ENCODE data around the gene COMMD4. TPM values are rescaled to one million over a fixed set of nuclear protein-coding genes. Genes with fewer than 3 reads are reported as not detected.
"Not testable (repeated sequence)": the region's sequence is repeated elsewhere in the genome, so short reads cannot be mapped to it uniquely, and the experiment has no call there.

Gene COMMD4
- polyA plus RNA-seq, 3 donors = 41.1 to 63.1 (median 41.3) TPM

DNA sequence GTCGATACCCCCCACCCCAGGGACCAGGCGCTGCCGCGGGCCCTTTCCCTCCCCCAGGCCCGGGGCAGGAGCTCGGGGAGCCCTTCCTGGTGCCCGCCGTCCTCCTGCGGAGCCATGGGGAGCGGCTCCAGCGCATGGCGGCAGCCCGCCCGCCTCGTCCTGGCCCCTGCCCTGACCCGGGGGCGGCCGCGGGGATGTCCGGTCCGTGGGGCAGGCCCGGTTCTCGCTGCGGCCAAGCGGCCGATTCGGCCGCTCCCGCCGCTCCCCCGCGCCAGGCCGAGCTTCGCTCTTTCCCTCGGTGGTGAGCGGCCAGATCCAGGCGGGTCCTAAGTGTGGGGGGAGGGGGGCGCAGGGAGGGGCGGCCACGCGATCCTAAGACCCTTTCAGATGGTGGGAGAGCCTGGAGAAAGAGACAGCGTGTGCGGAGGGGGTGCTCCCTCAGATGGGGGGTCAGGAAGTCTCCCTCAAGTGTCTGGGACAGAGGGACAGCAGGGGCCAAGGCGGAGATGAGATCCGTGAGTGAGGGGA, 12.2 kb downstream of the COMMD4 start:
- peaks cover 20% of the 10 kb centered on the region in 2 donors for H3K9me3 ChIP-seq (replicated peaks in 1 of 2; ENCODE audit: control insufficient read depth in 1 of 2, insufficient read depth in 1 of 2, low read length in 2 of 2)
- peaks cover 15 to 39% (median 24%) of the 10 kb centered on the region in 7 donors for H3K9me3 Mint-ChIP-seq
- DNase-seq = no peak

DNA sequence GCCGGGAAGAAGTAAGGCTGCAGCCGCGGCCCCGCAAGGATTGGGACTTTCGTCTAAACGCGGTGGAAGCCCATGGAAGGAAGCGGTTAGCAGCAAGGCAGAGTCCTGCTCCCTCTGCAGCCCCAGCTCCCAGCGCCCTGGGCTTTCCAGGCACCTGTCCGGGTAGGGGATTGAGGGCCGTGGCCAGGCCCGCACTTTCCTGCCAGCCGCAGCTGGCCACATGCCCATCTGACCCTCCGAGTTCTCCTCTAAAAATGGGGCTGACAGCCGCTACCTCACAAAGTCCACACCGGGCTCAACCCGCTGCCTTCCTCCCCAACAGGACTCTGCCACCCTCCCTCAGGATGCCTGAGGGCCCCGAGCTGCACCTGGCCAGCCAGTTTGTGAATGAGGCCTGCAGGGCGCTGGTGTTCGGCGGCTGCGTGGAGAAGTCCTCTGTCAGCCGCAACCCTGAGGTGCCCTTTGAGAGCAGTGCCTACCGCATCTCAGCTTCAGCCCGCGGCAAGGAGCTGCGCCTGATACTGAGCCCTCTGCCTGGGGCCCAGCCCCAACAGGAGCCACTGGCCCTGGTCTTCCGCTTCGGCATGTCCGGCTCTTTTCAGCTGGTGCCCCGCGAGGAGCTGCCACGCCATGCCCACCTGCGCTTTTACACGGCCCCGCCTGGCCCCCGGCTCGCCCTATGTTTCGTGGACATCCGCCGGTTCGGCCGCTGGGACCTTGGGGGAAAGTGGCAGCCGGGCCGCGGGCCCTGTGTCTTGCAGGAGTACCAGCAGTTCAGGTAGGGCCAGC, 12.9 kb downstream of the COMMD4 start:
- Mint-ChIP-seq H3K27ac (peak overlapping the region in 1 of 7 donors; percentile 59), H3K9me3 (peaks cover 15 to 39% (median 24%) of the 10 kb centered on the region in 7 donors), H3K27me3 (ENCODE audit: low read depth in 3 of 3) (peaks cover 44 to 69% (median 60%) of the 10 kb centered on the region in 3 donors), H3K4me1 (peaks cover 49% of the 10 kb centered on the region), H3K36me3 (peaks cover 9 to 13% of the 10 kb centered on the region in 2 donors), H3K4me3 (peak overlapping the region; percentile 69 to 86)
- H3K27me3 ChIP-seq (ENCODE audit: control insufficient read depth in 2 of 2, insufficient read depth in 2 of 2, low read length in 2 of 2) = peaks cover 21 to 54% of the 10 kb centered on the region in 2 donors
- H2AFZ ChIP-seq (ENCODE audit: insufficient read depth, low read depth, low read length, poor library complexity, severe bottlenecking) = peak overlapping the region; percentile 78
- H3K9ac ChIP-seq (ENCODE audit: insufficient read depth, low read length, poor library complexity, severe bottlenecking) = peak overlapping the region; percentile 56
- intact Hi-C loops (cut with micrococcal nuclease) = no loop called here
- H4K20me1 ChIP-seq (ENCODE audit: insufficient read depth, low read length) = peaks cover 8% of the 10 kb centered on the region
- WGBS (ENCODE audit: insufficient coverage) = 50% methylated on average over 45 of the region's 46 CpGs
- H3K79me2 ChIP-seq (ENCODE audit: insufficient read depth, low read length) = no peaks in the 10 kb centered on the region
- H3K4me3 ChIP-seq (replicated peaks in 1 of 3; ENCODE audit: low read depth in 2 of 3, low read length in 3 of 3) = peak overlapping the region in 2 of 3 experiments; percentile 12 to 88
- no peak for DNase-seq
- H3K27ac ChIP-seq (ENCODE audit: low read depth in 1 of 2, low read length in 2 of 2) = no peak overlapping the region
- TF ChIP-seq, protein P1, sequence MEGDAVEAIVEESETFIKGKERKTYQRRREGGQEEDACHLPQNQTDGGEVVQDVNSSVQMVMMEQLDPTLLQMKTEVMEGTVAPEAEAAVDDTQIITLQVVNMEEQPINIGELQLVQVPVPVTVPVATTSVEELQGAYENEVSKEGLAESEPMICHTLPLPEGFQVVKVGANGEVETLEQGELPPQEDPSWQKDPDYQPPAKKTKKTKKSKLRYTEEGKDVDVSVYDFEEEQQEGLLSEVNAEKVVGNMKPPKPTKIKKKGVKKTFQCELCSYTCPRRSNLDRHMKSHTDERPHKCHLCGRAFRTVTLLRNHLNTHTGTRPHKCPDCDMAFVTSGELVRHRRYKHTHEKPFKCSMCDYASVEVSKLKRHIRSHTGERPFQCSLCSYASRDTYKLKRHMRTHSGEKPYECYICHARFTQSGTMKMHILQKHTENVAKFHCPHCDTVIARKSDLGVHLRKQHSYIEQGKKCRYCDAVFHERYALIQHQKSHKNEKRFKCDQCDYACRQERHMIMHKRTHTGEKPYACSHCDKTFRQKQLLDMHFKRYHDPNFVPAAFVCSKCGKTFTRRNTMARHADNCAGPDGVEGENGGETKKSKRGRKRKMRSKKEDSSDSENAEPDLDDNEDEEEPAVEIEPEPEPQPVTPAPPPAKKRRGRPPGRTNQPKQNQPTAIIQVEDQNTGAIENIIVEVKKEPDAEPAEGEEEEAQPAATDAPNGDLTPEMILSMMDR (IDR thresholded peaks at IDR 0.05) = no peak
- H3K4me1 ChIP-seq (ENCODE audit: control insufficient read depth in 1 of 2, insufficient read depth in 2 of 2, low read length in 2 of 2) = peaks cover 40% of the 10 kb centered on the region in 2 donors
- peaks cover 0 to 1% of the 10 kb centered on the region in 2 donors for H3K36me3 ChIP-seq (replicated peaks in 1 of 2; ENCODE audit: control insufficient read depth in 1 of 2, insufficient read depth in 2 of 2, low read length in 2 of 2)
- peak overlapping the region; percentile 97 for H3K4me2 ChIP-seq (replicated peaks; ENCODE audit: extremely low read depth, low read length, poor library complexity, severe bottlenecking)
- peaks cover 20% of the 10 kb centered on the region in 2 donors for H3K9me3 ChIP-seq (replicated peaks in 1 of 2; ENCODE audit: control insufficient read depth in 1 of 2, insufficient read depth in 1 of 2, low read length in 2 of 2)

More for the DNA sequence above, 12.2 kb downstream of the COMMD4 start:
- intact Hi-C loops (cut with micrococcal nuclease) = no loop called here
- no peak overlapping the region for H3K27ac ChIP-seq (ENCODE audit: low read depth in 1 of 2, low read length in 2 of 2)
- TF ChIP-seq, protein P1 (IDR thresholded peaks at IDR 0.05) = no peak
- WGBS (ENCODE audit: insufficient coverage) = 2% methylated on average over 43 of the region's 45 CpGs
- H3K4me1 Mint-ChIP-seq = peaks cover 49% of the 10 kb centered on the region
- H3K27ac Mint-ChIP-seq = no peak overlapping the region
- peak overlapping the region; percentile 78 for H2AFZ ChIP-seq (ENCODE audit: insufficient read depth, low read depth, low read length, poor library complexity, severe bottlenecking)
- H3K79me2 ChIP-seq (ENCODE audit: insufficient read depth, low read length) = no peaks in the 10 kb centered on the region
- peaks cover 8% of the 10 kb centered on the region in 2 donors for H3K36me3 Mint-ChIP-seq
- peaks cover 40% of the 10 kb centered on the region in 2 donors for H3K4me1 ChIP-seq (ENCODE audit: control insufficient read depth in 1 of 2, insufficient read depth in 2 of 2, low read length in 2 of 2)
- H3K27me3 ChIP-seq (ENCODE audit: control insufficient read depth in 2 of 2, insufficient read depth in 2 of 2, low read length in 2 of 2) = peaks cover 21 to 54% of the 10 kb centered on the region in 2 donors
- peak overlapping the region; percentile 56 for H3K9ac ChIP-seq (ENCODE audit: insufficient read depth, low read length, poor library complexity, severe bottlenecking)
- no peaks in the 10 kb centered on the region for H3K36me3 ChIP-seq (replicated peaks in 1 of 2; ENCODE audit: control insufficient read depth in 1 of 2, insufficient read depth in 2 of 2, low read length in 2 of 2)
- peak overlapping the region; percentile 97 for H3K4me2 ChIP-seq (replicated peaks; ENCODE audit: extremely low read depth, low read length, poor library complexity, severe bottlenecking)
- H3K27me3 Mint-ChIP-seq (ENCODE audit: low read depth in 3 of 3) = peaks cover 44 to 75% (median 56%) of the 10 kb centered on the region in 3 donors
- peak overlapping the region; percentile 89 to 98 for H3K4me3 Mint-ChIP-seq
- peaks cover 8% of the 10 kb centered on the region for H4K20me1 ChIP-seq (ENCODE audit: insufficient read depth, low read length)
- peak overlapping the region; percentile 52 to 88 (median 70) for H3K4me3 ChIP-seq (replicated peaks in 1 of 3; ENCODE audit: low read depth in 2 of 3, low read length in 3 of 3)

GRCh38 chr15:75349351-75349669, 13.4 kb downstream of the COMMD4 start:
- WGBS (ENCODE audit: insufficient coverage) = 95% methylated on average over 6 of the region's 8 CpGs
- H3K4me2 ChIP-seq (replicated peaks; ENCODE audit: extremely low read depth, low read length, poor library complexity, severe bottlenecking); intact Hi-C loops (cut with micrococcal nuclease); H4K20me1 ChIP-seq (ENCODE audit: insufficient read depth, low read length); H3K27ac ChIP-seq (ENCODE audit: low read depth in 1 of 2, low read length in 2 of 2); H3K79me2 ChIP-seq (ENCODE audit: insufficient read depth, low read length); DNase-seq; H3K36me3 ChIP-seq (replicated peaks in 1 of 2; ENCODE audit: control insufficient read depth in 1 of 2, insufficient read depth in 2 of 2, low read length in 2 of 2); H3K9ac ChIP-seq (ENCODE audit: insufficient read depth, low read length, poor library complexity, severe bottlenecking); H2AFZ ChIP-seq (ENCODE audit: insufficient read depth, low read depth, low read length, poor library complexity, severe bottlenecking): not testable (repeated sequence)
- H3K36me3 Mint-ChIP-seq = peaks cover 7 to 13% of the 10 kb centered on the region in 2 donors
- peaks cover 45% of the 10 kb centered on the region for H3K4me1 Mint-ChIP-seq
- H3K27me3 Mint-ChIP-seq (ENCODE audit: low read depth in 3 of 3) = peaks cover 41 to 64% (median 57%) of the 10 kb centered on the region in 3 donors
- peaks cover 15 to 39% (median 24%) of the 10 kb centered on the region in 7 donors for H3K9me3 Mint-ChIP-seq
- H3K4me3 Mint-ChIP-seq = peak overlapping the region in 1 of 2 donors; percentile 86
- H3K4me1 ChIP-seq (ENCODE audit: control insufficient read depth in 1 of 2, insufficient read depth in 2 of 2, low read length in 2 of 2) = peaks cover 40% of the 10 kb centered on the region in 2 donors
- H3K9me3 ChIP-seq (replicated peaks in 1 of 2; ENCODE audit: control insufficient read depth in 1 of 2, insufficient read depth in 1 of 2, low read length in 2 of 2) = peaks cover 20% of the 10 kb centered on the region in 2 donors
- H3K4me3 ChIP-seq (replicated peaks in 1 of 3; ENCODE audit: low read depth in 2 of 3, low read length in 3 of 3) = peak overlapping the region in 1 of 3 experiments; percentile 54
- H3K27ac Mint-ChIP-seq = peak overlapping the region in 1 of 7 donors; percentile 54
- H3K27me3 ChIP-seq (ENCODE audit: control insufficient read depth in 2 of 2, insufficient read depth in 2 of 2, low read length in 2 of 2) = peaks cover 21 to 54% of the 10 kb centered on the region in 2 donors
